SK-N-MC (cell line): Measurements from ENCODE around the gene PLXNB3.

Experiments used
- DNase-seq: peaks from one replicate; pipeline ENCODE4 v3.0.0-alpha.2; 2011; ENCODE audit warnings: low read depth, low spot score
- H3K27ac ChIP-seq: fragments of 200-600 bp; sonication (generic); 2 replicates; pipeline ENCODE4 v1.5.1; 2016; ENCODE audit warnings: mixed run types
- H3K36me3 ChIP-seq: fragments of 200-600 bp; sonication (generic); 2 replicates; pipeline ENCODE4 v1.6.1; 2017; ENCODE audit warnings: antibody characterized with exemption, low read length, mixed read lengths; ENCODE audit not compliant: insufficient read depth
- H3K4me3 ChIP-seq: fragments of 200-600 bp; sonication (generic); 2 replicates; pipeline ENCODE4 v1.5.1; 2016
- H3K9ac ChIP-seq: fragments of 200-600 bp; sonication (generic); 2 replicates; pipeline ENCODE4 v1.8.0; 2017; ENCODE audit warnings: mixed run types, mixed read lengths; ENCODE audit not compliant: insufficient read length
- H3K9me3 ChIP-seq: fragments of 200-600 bp; sonication (generic); 2 replicates; pipeline ENCODE4 v1.6.1; 2017; ENCODE audit warnings: low read depth, mild to moderate bottlenecking, antibody characterized with exemption, low read length, moderate library complexity, mixed read lengths
- EZH2 ChIP-seq: fragments of 200-600 bp; sonication (generic); IDR thresholded peaks from one replicate; pipeline ENCODE4 v1.6.1; 2017; ENCODE audit warnings: antibody characterized with exemption
- FOXP2 ChIP-seq: optimal IDR thresholded peaks from 2 replicates; pipeline ENCODE3; 2011; ENCODE audit warnings: mild to moderate bottlenecking, moderate library complexity; ENCODE audit not compliant: insufficient read depth; ENCODE audit errors: extremely low read length, control extremely low read depth
- POLR2AphosphoS5 ChIP-seq: IDR thresholded peaks from 2 replicates; pipeline ENCODE4 v1.6.1; 2012; ENCODE audit warnings: mild to moderate bottlenecking, low read depth, low read length, borderline replicate concordance

Gene PLXNB3

GRCh38 chrX:153774576-153775292 is 10.7 kb downstream of the PLXNB3 start:
- DNase-seq = no peak
- H3K9me3 ChIP-seq = no peaks in the 10 kb centered on the region
- no peak overlapping the region for H3K4me3 ChIP-seq
- no peak overlapping the region for H3K9ac ChIP-seq
- TF ChIP-seq EZH2 (no peak), POLR2AphosphoS5 (no peak), FOXP2 (no peak)
- H3K27ac ChIP-seq = no peak overlapping the region
- H3K36me3 ChIP-seq = no peaks in the 10 kb centered on the region

DNA sequence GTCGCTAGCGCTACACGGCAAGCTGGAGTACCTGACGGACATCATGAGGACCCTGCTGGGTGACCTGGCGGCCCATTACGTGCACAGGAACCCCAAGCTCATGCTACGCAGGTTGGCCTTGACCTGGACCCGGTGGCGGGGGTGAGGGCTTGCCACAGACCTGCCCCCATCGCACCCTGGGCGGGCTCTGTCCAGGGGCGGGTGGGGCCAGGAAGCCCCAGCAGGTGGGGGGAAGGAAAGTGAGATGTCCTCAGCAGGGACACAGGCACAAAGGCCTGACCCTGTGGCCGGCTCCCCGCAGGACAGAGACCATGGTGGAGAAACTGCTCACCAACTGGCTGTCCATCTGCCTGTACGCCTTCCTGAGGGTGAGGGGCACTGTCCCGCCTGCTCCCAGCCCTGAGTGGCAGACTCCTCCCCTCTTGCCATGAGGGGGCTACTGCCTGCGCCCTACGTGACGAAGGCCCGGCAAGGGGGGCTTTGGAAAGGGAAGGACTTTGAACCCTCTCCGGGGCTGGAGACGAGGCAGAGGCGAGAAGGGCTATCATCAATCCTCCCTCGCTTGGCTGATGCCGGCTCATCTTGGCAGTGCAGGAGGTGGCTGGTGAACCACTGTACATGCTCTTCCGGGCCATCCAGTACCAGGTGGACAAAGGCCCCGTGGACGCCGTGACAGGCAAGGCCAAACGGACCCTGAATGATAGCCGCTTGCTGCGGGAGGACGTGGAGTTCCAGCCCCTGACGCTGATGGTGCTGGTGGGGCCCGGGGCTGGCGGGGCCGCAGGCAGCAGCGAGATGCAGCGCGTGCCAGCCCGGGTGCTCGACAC is 11.5 kb downstream of the PLXNB3 start:
- no peak overlapping the region for H3K27ac ChIP-seq
- no peak overlapping the region for H3K4me3 ChIP-seq
- H3K9me3 ChIP-seq = no peaks in the 10 kb centered on the region
- TF ChIP-seq POLR2AphosphoS5 (no peak), EZH2 (no peak), FOXP2 (no peak)
- no peak overlapping the region for H3K9ac ChIP-seq
- no peaks in the 10 kb centered on the region for H3K36me3 ChIP-seq
- DNase-seq = no peak

GRCh38 chrX:153776120-153776599 is 12.1 kb downstream of the PLXNB3 start:
- Histone ChIP-seq H3K9me3 (no peaks in the 10 kb centered on the region), H3K9ac (no peak overlapping the region), H3K4me3 (no peak overlapping the region), H3K27ac (no peak overlapping the region), H3K36me3 (no peaks in the 10 kb centered on the region)
- TF ChIP-seq POLR2AphosphoS5 = no peak
- no peak for TF ChIP-seq EZH2
- TF ChIP-seq FOXP2 = no peak
- no peak for DNase-seq

DNA sequence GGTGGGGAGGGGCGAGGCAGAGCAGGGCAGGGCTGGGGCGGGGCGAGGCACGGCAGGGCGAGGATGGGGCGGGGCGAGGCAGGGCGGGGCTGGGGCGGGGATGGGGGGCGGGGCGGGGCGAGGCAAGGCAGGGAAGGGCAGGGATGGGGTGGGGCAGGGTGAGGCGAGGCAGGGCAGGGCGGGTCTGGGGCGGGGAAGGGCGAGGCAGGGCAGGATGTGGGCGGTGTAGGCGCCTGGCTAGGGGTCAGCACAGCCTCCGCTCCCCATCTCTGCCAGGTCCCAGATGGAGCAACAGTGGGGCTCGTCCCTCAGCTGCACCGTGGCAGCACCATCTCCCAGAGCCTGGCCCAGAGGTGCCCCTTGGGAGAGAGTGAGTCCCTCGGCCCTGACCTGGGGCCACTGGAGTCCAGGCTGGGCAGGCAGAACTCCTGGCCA is 12.6 kb downstream of the PLXNB3 start:
- TF ChIP-seq POLR2AphosphoS5 = no peak
- TF ChIP-seq EZH2 = no peak
- no peak for TF ChIP-seq FOXP2
- H3K27ac ChIP-seq = no peak overlapping the region
- no peak overlapping the region for H3K9ac ChIP-seq
- no peaks in the 10 kb centered on the region for H3K36me3 ChIP-seq
- H3K9me3 ChIP-seq = no peaks in the 10 kb centered on the region
- DNase-seq = no peak
- no peak overlapping the region for H3K4me3 ChIP-seq

- TF ChIP-seq FOXP2 = no peak
- Histone ChIP-seq H3K36me3 (no peaks in the 10 kb centered on the region), H3K9ac (no peak overlapping the region), H3K27ac (no peak overlapping the region), H3K9me3 (no peaks in the 10 kb centered on the region), H3K4me3 (no peak overlapping the region)
- DNase-seq = no peak
Measured at GRCh38 chrX:153777261-153778090, 13.4 kb downstream of the PLXNB3 start.

DNA sequence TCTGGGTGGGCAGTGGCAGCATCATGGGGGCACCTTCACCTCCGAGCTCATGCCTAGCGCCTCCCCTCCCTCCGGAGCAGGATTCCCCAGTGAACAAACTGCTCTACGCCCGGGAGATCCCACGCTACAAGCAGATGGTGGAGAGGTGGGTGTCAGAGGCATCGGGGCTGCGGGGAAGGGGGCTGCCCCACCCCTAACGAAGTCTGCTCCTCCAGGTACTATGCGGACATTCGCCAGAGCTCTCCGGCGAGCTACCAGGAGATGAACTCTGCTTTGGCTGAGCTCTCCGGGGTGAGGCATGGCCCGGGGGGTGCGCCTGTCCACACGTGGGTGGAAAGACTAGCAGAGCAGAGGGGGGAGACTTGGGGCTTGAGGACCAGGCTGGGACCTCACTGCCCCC is 14.1 kb downstream of the PLXNB3 start:
- no peaks in the 10 kb centered on the region for H3K9me3 ChIP-seq
- DNase-seq = no peak
- TF ChIP-seq EZH2 (no peak), POLR2AphosphoS5 (no peak), FOXP2 (no peak)

DNA sequence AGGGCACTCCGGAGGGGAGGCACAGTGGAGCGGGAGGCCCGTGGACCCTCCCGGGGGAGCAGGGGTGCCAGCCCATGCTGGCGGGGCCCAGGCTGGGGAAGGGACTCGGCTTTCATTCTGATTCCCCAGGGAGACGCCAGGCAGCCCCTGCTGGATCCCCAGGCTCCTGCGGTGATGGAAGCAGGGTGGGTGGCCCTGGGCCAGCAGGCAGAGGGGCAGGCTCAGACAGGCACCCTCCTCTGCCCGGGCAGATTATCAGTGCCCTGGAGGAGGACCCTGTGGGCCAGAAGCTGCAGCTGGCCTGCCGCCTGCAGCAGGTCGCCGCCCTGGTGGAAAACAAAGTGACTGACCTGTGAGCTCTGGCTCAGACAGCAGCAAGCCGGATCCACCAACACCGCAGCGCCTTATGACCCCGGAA is 14.6 kb downstream of the PLXNB3 start:
- H3K36me3 ChIP-seq = no peaks in the 10 kb centered on the region
- no peak for DNase-seq
- TF ChIP-seq POLR2AphosphoS5 = no peak
- TF ChIP-seq FOXP2 = no peak
- TF ChIP-seq EZH2 = no peak
- no peak overlapping the region for H3K4me3 ChIP-seq
- H3K9me3 ChIP-seq = no peaks in the 10 kb centered on the region
- no peak overlapping the region for H3K27ac ChIP-seq
- H3K9ac ChIP-seq = no peak overlapping the region

More for the DNA sequence above, 14.1 kb downstream of the PLXNB3 start:
- H3K4me3 ChIP-seq = no peak overlapping the region
- H3K36me3 ChIP-seq = no peaks in the 10 kb centered on the region
- H3K27ac ChIP-seq = no peak overlapping the region
- H3K9ac ChIP-seq = no peak overlapping the region
